HG03064 (cell line): ENCODE results near the gene CTSF.
A peak's percentile ranks its signal among the peaks of the same experiment; 100 is the strongest.
"Not testable (repeated sequence)": the region's sequence is repeated elsewhere in the genome, so short reads cannot be mapped to it uniquely, and the experiment has no call there.

ENCODE experiments used
- ATAC-seq: cut with Tn5 transposase; IDR thresholded peaks from one replicate; pipeline ENCODE4 v1.9.1; 2021; ENCODE audit warnings: low read depth; ENCODE audit not compliant: unreplicated experiment

The CTSF gene

DNA sequence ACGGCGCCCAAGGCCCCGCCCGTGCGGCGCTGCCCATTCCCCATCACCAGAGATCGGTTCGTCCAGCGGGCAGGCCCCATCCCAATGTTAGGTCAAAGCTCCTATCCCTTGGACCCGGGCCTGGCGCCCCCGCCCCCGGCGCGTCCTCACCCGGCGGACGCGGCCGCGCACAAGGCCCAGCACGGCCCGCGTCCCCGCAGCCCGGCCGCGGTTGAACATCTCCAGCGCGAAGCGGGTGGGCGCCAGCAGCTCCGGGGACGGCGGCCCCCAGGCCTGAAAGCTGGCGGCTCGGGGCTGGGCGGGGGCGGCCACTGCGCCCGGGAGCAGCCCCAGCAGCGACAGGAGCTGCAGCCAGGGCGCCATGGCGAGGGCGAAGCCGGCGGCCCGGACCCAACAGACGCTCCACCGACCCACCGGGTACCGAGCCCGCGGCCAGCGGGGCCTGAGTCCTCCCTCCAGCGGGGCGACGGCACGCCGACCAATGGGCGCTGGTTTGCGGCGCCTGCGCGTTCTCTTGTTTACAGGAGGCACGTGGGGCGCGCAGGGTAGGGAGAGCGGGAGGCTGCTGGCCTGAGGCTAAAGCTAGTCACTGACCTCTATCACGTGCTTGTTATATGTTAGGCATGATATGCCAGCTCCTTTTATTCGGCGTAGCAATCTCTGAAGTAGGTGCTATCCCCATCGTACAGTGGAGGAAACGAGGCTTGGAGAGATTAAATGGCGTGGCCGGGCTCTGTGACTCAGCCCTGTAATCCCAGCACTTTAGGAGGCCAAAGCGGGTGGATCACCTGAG is at the start of gene CTSF:
Gene CTSF, minus strand, starts transcription at position 483 of the 793 bp plus-strand sequence. Its CDS starts 120 bp downstream, at position 363.
- no peak for ATAC-seq

DNA sequence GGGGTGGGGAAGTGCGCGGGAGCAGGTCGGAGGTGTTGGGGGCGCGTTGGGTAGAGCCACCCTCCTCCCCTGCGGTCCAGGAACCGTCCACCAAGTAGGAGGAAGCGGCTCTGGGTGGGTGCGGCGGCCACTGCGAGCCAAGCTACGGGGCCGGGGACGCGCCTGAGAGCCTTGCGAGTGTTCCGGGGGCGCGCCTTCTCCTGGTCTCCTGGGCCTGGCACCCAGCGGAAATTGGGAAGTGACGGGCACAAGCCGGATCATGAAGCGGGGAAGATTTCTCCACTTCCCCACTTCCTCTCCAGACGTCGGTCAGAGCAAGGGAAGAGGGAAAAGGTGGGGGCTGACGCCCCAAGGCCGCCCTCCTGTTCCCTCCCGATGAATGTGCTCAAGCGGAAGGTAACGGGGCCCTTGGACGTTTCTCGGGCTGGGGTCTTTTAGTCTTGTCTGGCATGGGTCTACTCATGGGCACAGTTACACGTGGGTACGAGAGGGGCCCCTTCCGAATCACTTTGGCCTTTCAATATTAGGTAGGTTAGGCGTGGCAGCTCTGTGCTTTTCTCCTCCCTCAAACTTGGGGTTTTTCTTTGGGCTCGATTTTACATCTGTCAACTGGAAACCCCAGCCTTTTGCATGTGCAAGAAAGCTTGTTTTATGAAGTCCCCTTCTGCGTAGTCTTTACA is 48.9 kb upstream of the CTSF start:
- ATAC-seq, result no peak

- peak; percentile 83 for ATAC-seq
Observed at GRCh38 chr11:66616379-66617154, 48.2 kb upstream of the CTSF start, which contains the start of gene RBM14. TSS of gene RBM14 (plus strand) at chr11:66616630. CDS start at chr11:66616721, 91 bp downstream.

- no peak for ATAC-seq
Observed at GRCh38 chr11:66614073-66614472, 45.7 kb upstream of the CTSF start.

DNA sequence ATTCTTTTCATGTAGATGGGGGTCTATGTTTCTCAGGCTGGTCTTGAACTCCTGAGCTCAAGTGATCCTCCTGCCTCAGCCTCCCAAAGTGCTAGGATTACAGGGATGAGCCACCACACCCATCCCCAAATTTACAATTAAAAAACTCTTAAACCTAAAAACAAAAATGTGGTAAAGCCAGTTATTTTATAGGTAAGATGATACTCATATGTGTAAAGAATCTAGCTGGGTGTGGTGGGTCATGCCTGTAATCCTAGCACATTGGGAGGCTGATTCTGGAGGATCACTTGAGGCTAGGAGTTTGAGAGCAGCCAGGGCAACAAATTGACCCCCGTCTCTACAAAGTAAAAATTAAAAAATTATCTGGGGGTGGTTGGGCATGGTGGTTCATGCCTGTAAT is 44.1 kb upstream of the CTSF start:
- no peak for ATAC-seq

- ATAC-seq, result no peak
Observed at GRCh38 chr11:66609721-66610617, 41.6 kb upstream of the CTSF start.

GRCh38 chr11:66607126-66607834 is 38.9 kb upstream of the CTSF start:
- no peak for ATAC-seq

DNA sequence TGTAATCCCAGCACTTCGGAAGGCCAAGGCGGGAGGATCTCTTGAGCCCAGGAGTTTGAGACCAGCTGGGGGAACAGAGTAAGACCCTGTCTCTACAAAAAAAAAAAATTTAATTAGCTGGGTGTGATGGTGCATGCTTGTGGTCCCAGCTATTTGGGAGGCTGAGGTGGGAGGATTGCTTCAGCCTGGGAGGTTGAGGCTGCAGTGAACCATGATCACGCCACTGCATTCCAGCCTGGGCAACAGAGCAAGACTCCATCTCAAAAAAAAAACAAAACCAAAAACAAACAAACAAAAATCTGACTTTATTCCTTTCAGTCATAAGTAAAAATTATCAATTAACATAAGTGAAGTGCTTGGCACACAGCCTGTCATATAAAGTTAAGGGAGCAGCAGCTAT is 38.2 kb upstream of the CTSF start:
- ATAC-seq, result not testable (repeated sequence)

GRCh38 chr11:66604155-66604554 is 35.7 kb upstream of the CTSF start:
- no peak for ATAC-seq

- no peak for ATAC-seq
Observed at GRCh38 chr11:66603072-66603471, 34.7 kb upstream of the CTSF start.

GRCh38 chr11:66600631-66601233 is 32.3 kb upstream of the CTSF start:
- no peak for ATAC-seq

GRCh38 chr11:66600219-66600618 is 31.8 kb upstream of the CTSF start:
- ATAC-seq, result no peak

GRCh38 chr11:66598993-66599392 is 30.6 kb upstream of the CTSF start:
- no peak for ATAC-seq

DNA sequence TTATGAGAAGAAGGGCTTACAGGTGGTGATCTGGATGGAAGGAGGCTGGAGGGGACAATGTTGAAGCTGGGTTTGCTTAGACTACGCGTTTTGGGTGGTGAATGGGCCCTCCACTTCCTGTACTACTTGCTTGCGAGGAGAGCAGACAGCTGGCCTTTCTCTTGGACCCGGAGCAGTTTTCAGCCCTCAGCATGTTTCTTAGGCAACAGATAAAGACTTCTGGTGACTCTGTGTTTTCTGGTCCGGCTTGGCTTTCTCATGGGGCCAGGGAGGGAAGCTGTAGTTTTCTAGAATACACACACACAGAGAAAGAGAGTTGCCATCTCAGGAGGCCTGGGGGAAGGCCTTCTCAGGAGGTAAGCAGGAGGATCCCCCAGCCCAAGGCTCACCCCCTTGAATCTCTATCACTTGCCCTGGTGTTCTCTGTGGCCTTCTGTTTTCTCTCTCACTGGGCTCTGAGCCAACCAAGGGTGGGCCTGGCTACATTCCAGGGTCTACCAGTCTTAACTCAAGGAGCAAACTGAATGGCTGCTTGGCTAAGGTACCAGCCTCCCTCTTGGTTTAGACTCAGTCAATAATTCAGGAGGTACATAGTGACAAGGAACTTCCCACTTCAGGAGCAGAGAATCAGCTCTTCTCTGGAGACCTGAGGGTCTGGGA is 27.0 kb upstream of the CTSF start:
- no peak for ATAC-seq

GRCh38 chr11:66593650-66594049 is 25.2 kb upstream of the CTSF start:
- no peak for ATAC-seq

DNA sequence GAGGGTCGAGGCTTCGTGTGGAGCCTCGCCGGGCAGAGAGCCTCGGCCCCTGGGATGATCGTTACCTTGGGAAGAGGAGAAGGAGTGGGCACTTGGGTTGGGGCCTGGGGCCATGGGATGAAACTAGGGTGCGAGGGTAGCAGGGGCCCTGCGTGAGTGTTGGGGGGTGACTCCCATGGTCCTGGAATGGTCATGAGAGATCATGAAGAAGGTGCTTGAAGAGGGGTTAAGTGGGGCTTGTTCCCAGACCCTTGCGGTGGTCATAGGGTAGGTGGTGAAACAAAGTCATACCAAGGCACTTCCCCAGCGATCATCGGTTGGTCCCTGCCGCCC is 24.9 kb upstream of the CTSF start:
- peak; percentile 3 for ATAC-seq

GRCh38 chr11:66592457-66593302 is 24.3 kb upstream of the CTSF start, which contains the start of the genes CCDC87 and CCS:
TSS of gene CCDC87 (minus strand) at chr11:66593063. CDS start at chr11:66593015, 48 bp downstream.
TSS of gene CCS (plus strand) at chr11:66593185. CDS start at chr11:66593262, 77 bp downstream.
- peak; percentile 86 for ATAC-seq

- ATAC-seq, result no peak
Observed at GRCh38 chr11:66591175-66591574, 22.8 kb upstream of the CTSF start.
